Vagina (tissue), 2 donors: ENCODE measurements around the gene C11orf52. TPM values are rescaled to one million over a fixed set of nuclear protein-coding genes. Genes with fewer than 3 reads are reported as not detected.
A peak's percentile ranks its signal among the peaks of the same experiment; 100 is the strongest.

Experiments used
- DNase-seq, 2 donors: peaks; one replicate each; pipeline ENCODE4 v3.0.0-alpha.2; 2017; ENCODE audit errors: extremely low spot score in 2 of 2
- H3K27ac ChIP-seq: fragments of 200-600 bp; sonication (generic); one replicate; pipeline ENCODE4 v1.5.1; 2019
- H3K27me3 ChIP-seq: fragments of 200-600 bp; sonication (generic); one replicate; pipeline ENCODE4 v1.5.1; 2019
- H3K36me3 ChIP-seq, 2 donors: fragments of 200-600 bp; sonication (generic); one replicate each; pipeline ENCODE4 v1.5.1; 2017 to 2019
- H3K4me1 ChIP-seq: fragments of 200-600 bp; sonication (generic); one replicate; pipeline ENCODE4 v1.5.1; 2019
- H3K4me3 ChIP-seq, 2 donors: fragments of 200-600 bp; sonication (generic); 1 replicate in 1 of 2; 2 replicates in 1 of 2; pipeline ENCODE4 v1.5.1; 2016 to 2019
- H3K9me3 ChIP-seq: fragments of 200-600 bp; sonication (generic); one replicate; pipeline ENCODE4 v1.5.1; 2019
- CTCF ChIP-seq, 3 experiments: fragments of 450-650 bp in 2 of 3; fragments of 200-600 bp in 1 of 3; sonication (generic) in 1 of 3; IDR thresholded peaks; one replicate each; pipeline ENCODE4 v1.5.1; 2017 to 2019; ENCODE audit warnings: antibody characterized with exemption in 3 of 3, mild to moderate bottlenecking in 2 of 3, moderate library complexity in 2 of 3
- POLR2A ChIP-seq, 2 donors: fragments of 450-650 bp; IDR thresholded peaks; one replicate each; pipeline ENCODE4 v1.6.1; 2017; ENCODE audit warnings: antibody characterized with exemption in 2 of 2, mild to moderate bottlenecking in 2 of 2, moderate library complexity in 2 of 2
- POLR2AphosphoS5 ChIP-seq, 2 donors: sonication (generic); formaldehyde crosslinking; IDR thresholded peaks; one replicate each; pipeline ENCODE4 v1.9.0; 2017; ENCODE audit warnings: antibody characterized with exemption in 2 of 2, mild to moderate bottlenecking in 2 of 2, low read depth in 1 of 2; ENCODE audit not compliant: insufficient read depth in 1 of 2
- intact Hi-C: fragments of 100-400 bp; cut with DNase I; formaldehyde crosslinking; loops from one replicate; pipeline ENCODE4 v1.15.1; 2023
- total RNA-seq: library from RNA; depleted of rRNA; stranded (reverse); fragments of >200 nt; gene quantifications from one replicate; pipeline ENCODE4 v1.2.3, GENCODE V29; 2016

The C11orf52 gene
- total RNA-seq, 1 donor from 2014 or later: 1.5 TPM

GRCh38 chr11:111933872-111934271 is 15.2 kb downstream of the C11orf52 start:
- Histone ChIP-seq H3K4me3 (no peak overlapping the region), H3K9me3 (no peaks in the 10 kb centered on the region), H3K36me3 (no peaks in the 10 kb centered on the region), H3K27me3 (no peaks in the 10 kb centered on the region), H3K4me1 (peaks cover 13% of the 10 kb centered on the region), H3K27ac (no peak overlapping the region)
- DNase-seq: no peak
- no peak for TF ChIP-seq CTCF (IDR thresholded peaks at IDR 0.05)
- TF ChIP-seq POLR2AphosphoS5 (IDR thresholded peaks at IDR 0.05; ENCODE audit: insufficient read depth in 1 of 2, low read depth in 1 of 2): no peak
- TF ChIP-seq POLR2A (IDR thresholded peaks at IDR 0.05): no peak
- intact Hi-C loops: no loop called here

GRCh38 chr11:111934306-111934705 is 15.6 kb downstream of the C11orf52 start:
- Histone ChIP-seq H3K27ac (no peak overlapping the region), H3K4me1 (peaks cover 13% of the 10 kb centered on the region)
- intact Hi-C loops: no loop called here

GRCh38 chr11:111935317-111936039 is 16.8 kb downstream of the C11orf52 start:
- Histone ChIP-seq H3K4me1 (peaks cover 13% of the 10 kb centered on the region), H3K36me3 (no peaks in the 10 kb centered on the region), H3K27ac (peak overlapping the region; percentile 80), H3K27me3 (no peaks in the 10 kb centered on the region), H3K9me3 (no peaks in the 10 kb centered on the region), H3K4me3 (no peak overlapping the region)
- intact Hi-C loops: loop anchor here (5.0 kb wide), 1 partner anchor 42 kb away; no protein-coding TSS in a partner anchor
- TF ChIP-seq POLR2A (IDR thresholded peaks at IDR 0.05) (no peak), CTCF (IDR thresholded peaks at IDR 0.05) (no peak), POLR2AphosphoS5 (IDR thresholded peaks at IDR 0.05; ENCODE audit: insufficient read depth in 1 of 2, low read depth in 1 of 2) (no peak)
- no peak for DNase-seq

More at GRCh38 chr11:111934306-111934705, 15.6 kb downstream of the C11orf52 start:
- Histone ChIP-seq H3K36me3 (no peaks in the 10 kb centered on the region), H3K4me3 (no peak overlapping the region), H3K9me3 (no peaks in the 10 kb centered on the region), H3K27me3 (no peaks in the 10 kb centered on the region)
- no peak for DNase-seq
- TF ChIP-seq POLR2AphosphoS5 (IDR thresholded peaks at IDR 0.05; ENCODE audit: insufficient read depth in 1 of 2, low read depth in 1 of 2) (no peak), POLR2A (IDR thresholded peaks at IDR 0.05) (no peak), CTCF (IDR thresholded peaks at IDR 0.05) (no peak)

- no peaks in the 10 kb centered on the region for H3K9me3 ChIP-seq
- intact Hi-C loops: loop anchor here (5.0 kb wide), 1 partner anchor 41 kb away; no protein-coding TSS in a partner anchor
- DNase-seq: no peak
- H3K27me3 ChIP-seq: no peaks in the 10 kb centered on the region
- peaks cover 13% of the 10 kb centered on the region for H3K4me1 ChIP-seq
- TF ChIP-seq POLR2A (IDR thresholded peaks at IDR 0.05): no peak
- no peak for TF ChIP-seq POLR2AphosphoS5 (IDR thresholded peaks at IDR 0.05; ENCODE audit: insufficient read depth in 1 of 2, low read depth in 1 of 2)
- TF ChIP-seq CTCF (IDR thresholded peaks at IDR 0.05): no peak
- H3K4me3 ChIP-seq: peak overlapping the region; percentile 55 to 80
- H3K27ac ChIP-seq: peak overlapping the region; percentile 80
- H3K36me3 ChIP-seq: no peaks in the 10 kb centered on the region
Observed at GRCh38 chr11:111936040-111936540, 17.4 kb downstream of the C11orf52 start.

- Histone ChIP-seq H3K4me3 (peak overlapping the region; percentile 55 to 80), H3K27ac (peak overlapping the region; percentile 80), H3K27me3 (no peaks in the 10 kb centered on the region), H3K9me3 (no peaks in the 10 kb centered on the region), H3K4me1 (peaks cover 13% of the 10 kb centered on the region), H3K36me3 (no peaks in the 10 kb centered on the region)
- intact Hi-C loops: loop anchor here (5.0 kb wide), 1 partner anchor 40 kb away; no protein-coding TSS in a partner anchor
- no peak for TF ChIP-seq POLR2A (IDR thresholded peaks at IDR 0.05)
- TF ChIP-seq CTCF (IDR thresholded peaks at IDR 0.05): no peak
- peak in 1 of 2 donors; percentile 3 for TF ChIP-seq POLR2AphosphoS5 (IDR thresholded peaks at IDR 0.05; ENCODE audit: insufficient read depth in 1 of 2, low read depth in 1 of 2)
- DNase-seq: no peak
Observed at GRCh38 chr11:111937461-111937769, 18.7 kb downstream of the C11orf52 start.
